H9 (cell line): ENCODE results near the gene ZBTB16. TPM values are rescaled to one million over a fixed set of nuclear protein-coding genes. Genes with fewer than 3 reads are reported as not detected.

ENCODE experiments used
- DNase-seq: peaks from one replicate; pipeline ENCODE4 v3.0.0-alpha.2; 2017
- H2AFZ ChIP-seq: one replicate; pipeline ENCODE4 v1.6.1; 2013; ENCODE audit warnings: mild to moderate bottlenecking, low read length, control low read depth, moderate library complexity
- H2AK5ac ChIP-seq: 2 replicates; pipeline ENCODE4 v1.6.1; 2013; ENCODE audit warnings: low read length, control low read depth, mixed read lengths; ENCODE audit not compliant: insufficient read length
- H2BK120ac ChIP-seq: one replicate; pipeline ENCODE4 v1.6.1; 2013; ENCODE audit warnings: low read depth, mild to moderate bottlenecking, low read length, control low read depth, inconsistent platforms; ENCODE audit not compliant: poor library complexity, severe bottlenecking
- H2BK12ac ChIP-seq: 2 replicates; pipeline ENCODE4 v1.6.1; 2013; ENCODE audit warnings: low read length, control low read depth, mixed read lengths, low read depth; ENCODE audit not compliant: insufficient read length
- H2BK15ac ChIP-seq: 2 replicates; pipeline ENCODE4 v1.6.1; 2013; ENCODE audit warnings: low read depth, low read length, control low read depth
- H2BK20ac ChIP-seq: one replicate; pipeline ENCODE4 v1.6.1; 2013; ENCODE audit warnings: low read depth, mild to moderate bottlenecking, low read length, control low read depth, inconsistent platforms; ENCODE audit not compliant: poor library complexity, severe bottlenecking
- H2BK5ac ChIP-seq: 2 replicates; pipeline ENCODE4 v1.6.1; 2013; ENCODE audit warnings: low read length, control low read depth, mixed read lengths; ENCODE audit not compliant: insufficient read length
- H3K14ac ChIP-seq: 2 replicates; pipeline ENCODE4 v1.6.1; 2013; ENCODE audit warnings: low read length, control low read depth; ENCODE audit not compliant: insufficient read depth
- H3K18ac ChIP-seq: 2 replicates; pipeline ENCODE4 v1.6.1; 2013; ENCODE audit warnings: low read depth, mild to moderate bottlenecking, mixed read lengths, low read length, control low read depth; ENCODE audit not compliant: insufficient read length
- H3K23ac ChIP-seq: 2 replicates; pipeline ENCODE4 v1.6.1; 2013; ENCODE audit warnings: low read length, control low read depth, mixed read lengths, low read depth; ENCODE audit not compliant: insufficient read length
- H3K23me2 ChIP-seq: 2 replicates; pipeline ENCODE4 v1.6.1; 2013; ENCODE audit warnings: low read depth, mild to moderate bottlenecking, mixed read lengths, low read length, control low read depth; ENCODE audit not compliant: insufficient read length, poor library complexity, severe bottlenecking
- H3K27ac ChIP-seq: 2 replicates; pipeline ENCODE4 v1.5.1; 2013; ENCODE audit warnings: low read length, control low read depth, mixed read lengths, low read depth; ENCODE audit not compliant: insufficient read length
- H3K27me3 ChIP-seq: 2 replicates; pipeline ENCODE4 v1.6.1; 2013; ENCODE audit warnings: low read length, control low read depth, inconsistent platforms; ENCODE audit not compliant: insufficient read depth
- H3K4ac ChIP-seq: 2 replicates; pipeline ENCODE4 v1.6.1; 2013; ENCODE audit warnings: low read depth, mild to moderate bottlenecking, control low read depth, inconsistent platforms, low read length, moderate library complexity
- H3K4me1 ChIP-seq: 2 replicates; pipeline ENCODE4 v1.6.1; 2013; ENCODE audit warnings: low read length, control low read depth, inconsistent platforms; ENCODE audit not compliant: insufficient read depth
- H3K4me2 ChIP-seq: 2 replicates; pipeline ENCODE4 v1.6.1; 2013; ENCODE audit warnings: low read length, control low read depth, mixed read lengths; ENCODE audit not compliant: insufficient read length, insufficient read depth
- H3K56ac ChIP-seq: 2 replicates; pipeline ENCODE4 v1.6.1; 2013; ENCODE audit warnings: low read depth, mild to moderate bottlenecking, mixed read lengths, low read length, control low read depth; ENCODE audit not compliant: insufficient read length
- H3K79me1 ChIP-seq: 2 replicates; pipeline ENCODE4 v1.6.1; 2013; ENCODE audit warnings: low read depth, mild to moderate bottlenecking, moderate library complexity, low read length, control low read depth, inconsistent platforms; ENCODE audit not compliant: insufficient read depth, poor library complexity, severe bottlenecking
- H3K79me2 ChIP-seq: 2 replicates; pipeline ENCODE4 v1.6.1; 2013; ENCODE audit warnings: low read length, control low read depth, inconsistent platforms; ENCODE audit not compliant: insufficient read depth
- H3K9ac ChIP-seq: 2 replicates; pipeline ENCODE4 v1.6.1; 2013; ENCODE audit warnings: low read length, control low read depth, mixed read lengths; ENCODE audit not compliant: insufficient read length; ENCODE audit errors: extremely low read depth
- H3K9me3 ChIP-seq: one replicate; pipeline ENCODE4 v1.6.1; 2013; ENCODE audit warnings: low read depth, low read length, inconsistent platforms; ENCODE audit not compliant: control insufficient read depth
- H3T11ph ChIP-seq: one replicate; pipeline ENCODE4 v1.6.1; 2013; ENCODE audit warnings: mild to moderate bottlenecking, low read length, control low read depth, inconsistent platforms
- H4K20me1 ChIP-seq: one replicate; pipeline ENCODE4 v1.6.1; 2013; ENCODE audit not compliant: control insufficient read depth, insufficient read length, insufficient read depth
- H4K5ac ChIP-seq: 2 replicates; pipeline ENCODE4 v1.6.1; 2013; ENCODE audit warnings: low read depth, mild to moderate bottlenecking, mixed read lengths, low read length, control low read depth; ENCODE audit not compliant: insufficient read length
- H4K8ac ChIP-seq: replicated peaks from 2 replicates; pipeline ENCODE4 v1.6.1; 2013; ENCODE audit warnings: low read length, control low read depth, mixed read lengths, low read depth; ENCODE audit not compliant: insufficient read length
- H4K91ac ChIP-seq: 2 replicates; pipeline ENCODE4 v1.6.1; 2013; ENCODE audit warnings: low read depth, mild to moderate bottlenecking, moderate library complexity, mixed read lengths, low read length, control low read depth; ENCODE audit not compliant: insufficient read length
- H3K27ac Mint-ChIP-seq, 3 experiments: 2 replicates in 2 of 3; 3 replicates in 1 of 3; pipeline ENCODE4 v1.8.0; 2020 to 2021; ENCODE audit warnings: mixed read lengths in 3 of 3, mild to moderate bottlenecking in 1 of 3, moderate library complexity in 1 of 3
- H3K27me3 Mint-ChIP-seq: 2 replicates; pipeline ENCODE4 v1.8.0; 2021; ENCODE audit warnings: low read depth, mild to moderate bottlenecking, moderate library complexity, mixed read lengths
- H3K36me3 Mint-ChIP-seq, 3 experiments: 2 replicates in 2 of 3; 3 replicates in 1 of 3; pipeline ENCODE4 v1.8.0; 2020 to 2021; ENCODE audit warnings: low read depth in 3 of 3, mixed read lengths in 3 of 3; ENCODE audit not compliant: insufficient read depth in 1 of 3
- H3K4me1 Mint-ChIP-seq, 2 experiments: 2 replicates each; pipeline ENCODE4 v1.8.0; 2020; ENCODE audit warnings: mixed read lengths in 2 of 2
- H3K4me3 Mint-ChIP-seq, 2 experiments: 2 replicates in 1 of 2; 3 replicates in 1 of 2; pipeline ENCODE4 v1.8.0; 2020 to 2021; ENCODE audit warnings: mild to moderate bottlenecking in 2 of 2, mixed read lengths in 2 of 2, moderate library complexity in 1 of 2
- H3K9me3 Mint-ChIP-seq, 2 experiments: 2 replicates in 1 of 2; 3 replicates in 1 of 2; pipeline ENCODE4 v1.8.0; 2020; ENCODE audit warnings: mild to moderate bottlenecking in 2 of 2, mixed read lengths in 2 of 2, moderate library complexity in 1 of 2
- CTCF ChIP-seq: fragments of 200-600 bp; sonication (generic); conservative IDR thresholded peaks from 3 replicates; pipeline ENCODE4 v1.8.0; 2021; ENCODE audit warnings: antibody characterized with exemption, mild to moderate bottlenecking
- WGBS: extraction: QIAGEN DNeasy Blood & Tissue Kit; methylation state at CpG from one replicate; pipeline ENCODE4 v1.1.7; 2013; ENCODE audit warnings: missing lambda C conversion rate, low lambda C conversion rate, mixed read lengths; ENCODE audit not compliant: insufficient read length; ENCODE audit errors: extremely low coverage; 5-methylcytosine and 5-hydroxymethylcytosine counted together
- total RNA-seq: library from RNA; stranded (reverse); gene quantifications from 2 replicates; pipeline ENCODE4 v1.2.1, GENCODE V29; 2021

ZBTB16 gene
- total RNA-seq, 1 experiment from 2014 or later = not detected

GRCh38 chr11:114253771-114254170, 194.3 kb downstream of the ZBTB16 start:
- no peak overlapping the region for H3T11ph ChIP-seq
- H3K4me1 ChIP-seq = peaks cover 3% of the 10 kb centered on the region; the same call in 1 of the 2 replicates

More at GRCh38 chr11:114253771-114254170, 194.3 kb downstream of the ZBTB16 start:
- Histone ChIP-seq H3K4ac (no peak overlapping the region), H2AFZ (no peak overlapping the region), H3K23ac (no peak overlapping the region), H3K27me3 (no peaks in the 10 kb centered on the region), H3K4me2 (no peak overlapping the region), H2BK5ac (no peak overlapping the region), H3K56ac (no peak overlapping the region), H4K8ac (no peak overlapping the region), H3K9ac (no peak overlapping the region), H3K79me2 (no peaks in the 10 kb centered on the region), H3K9me3 (no peaks in the 10 kb centered on the region), H4K20me1 (no peaks in the 10 kb centered on the region), H2AK5ac (no peak overlapping the region), H2BK20ac (no peak overlapping the region), H4K91ac (no peak overlapping the region), H3K18ac (no peak overlapping the region), H3K23me2 (no peaks in the 10 kb centered on the region), H2BK120ac (no peak overlapping the region), H3K27ac (no peak overlapping the region), H2BK12ac (no peak overlapping the region), H3K14ac (no peak overlapping the region), H4K5ac (no peak overlapping the region), H2BK15ac (no peak overlapping the region), H3K79me1 (no peaks in the 10 kb centered on the region)
- WGBS = no CpG with 5 or more reads among the region's 2 CpGs
- Mint-ChIP-seq H3K27me3 (peaks cover 11% of the 10 kb centered on the region), H3K4me1 (peaks cover 15 to 44% of the 10 kb centered on the region in 2 experiments), H3K36me3 (no peaks in the 10 kb centered on the region), H3K27ac (no peak overlapping the region), H3K9me3 (no peaks in the 10 kb centered on the region; a peak in 1 of 5 replicates), H3K4me3 (no peak overlapping the region)
- no peak for TF ChIP-seq CTCF
- DNase-seq = no peak
